DOHH2 (cell line): ENCODE measurements around the gene TET1.

Experiments used
- EZH2phosphoT487 ChIP-seq: fragments of 200-600 bp; sonication (generic); IDR thresholded peaks from 2 replicates; pipeline ENCODE4 v1.6.1; 2017; ENCODE audit warnings: borderline replicate concordance, mild to moderate bottlenecking, antibody characterized with exemption, low read length, moderate library complexity, mixed read lengths
- TF ChIP-seq, protein P1 (sequence below): fragments of 200-600 bp; sonication (generic); IDR thresholded peaks from one replicate; pipeline ENCODE4 v1.5.1; 2014; ENCODE audit warnings: antibody characterized with exemption, mild to moderate bottlenecking, low read depth, low read length; ENCODE audit not compliant: poor library complexity, severe bottlenecking

DNA sequence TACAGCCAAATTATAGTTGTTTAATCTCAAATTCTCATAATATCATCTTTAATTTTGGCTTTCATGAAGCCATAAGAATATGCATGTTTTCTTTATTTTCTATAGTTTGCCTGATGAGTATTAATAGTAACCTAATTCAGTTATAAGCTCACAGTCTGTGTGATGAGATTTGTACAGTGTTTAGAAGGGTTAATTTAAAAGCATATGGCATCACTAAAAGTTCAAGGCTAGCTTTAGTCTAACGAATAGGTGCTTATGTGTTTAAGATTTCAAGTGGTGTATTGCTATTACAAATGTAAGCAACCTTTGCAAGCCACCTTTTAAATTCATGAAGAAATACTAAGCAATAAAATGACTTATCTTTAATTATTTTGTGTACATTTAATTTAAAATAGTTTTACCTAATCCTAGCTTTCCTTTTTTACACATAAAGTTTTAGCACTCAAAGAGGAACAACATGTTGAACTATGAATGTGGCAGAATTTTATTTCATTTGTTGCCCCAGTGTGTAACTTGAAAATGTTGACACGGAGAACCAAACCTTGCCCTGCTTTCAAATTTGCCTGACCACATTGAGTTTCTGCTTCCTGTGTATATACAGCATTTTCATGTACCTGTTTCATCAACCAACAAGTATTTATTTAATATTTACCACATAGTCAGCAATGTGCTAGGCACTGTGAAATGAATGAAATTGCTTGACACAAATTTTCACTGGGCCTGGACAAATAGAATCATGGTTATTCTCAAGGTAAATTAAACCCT, 41.5 kb downstream of the TET1 start:
- TF ChIP-seq, protein P1, sequence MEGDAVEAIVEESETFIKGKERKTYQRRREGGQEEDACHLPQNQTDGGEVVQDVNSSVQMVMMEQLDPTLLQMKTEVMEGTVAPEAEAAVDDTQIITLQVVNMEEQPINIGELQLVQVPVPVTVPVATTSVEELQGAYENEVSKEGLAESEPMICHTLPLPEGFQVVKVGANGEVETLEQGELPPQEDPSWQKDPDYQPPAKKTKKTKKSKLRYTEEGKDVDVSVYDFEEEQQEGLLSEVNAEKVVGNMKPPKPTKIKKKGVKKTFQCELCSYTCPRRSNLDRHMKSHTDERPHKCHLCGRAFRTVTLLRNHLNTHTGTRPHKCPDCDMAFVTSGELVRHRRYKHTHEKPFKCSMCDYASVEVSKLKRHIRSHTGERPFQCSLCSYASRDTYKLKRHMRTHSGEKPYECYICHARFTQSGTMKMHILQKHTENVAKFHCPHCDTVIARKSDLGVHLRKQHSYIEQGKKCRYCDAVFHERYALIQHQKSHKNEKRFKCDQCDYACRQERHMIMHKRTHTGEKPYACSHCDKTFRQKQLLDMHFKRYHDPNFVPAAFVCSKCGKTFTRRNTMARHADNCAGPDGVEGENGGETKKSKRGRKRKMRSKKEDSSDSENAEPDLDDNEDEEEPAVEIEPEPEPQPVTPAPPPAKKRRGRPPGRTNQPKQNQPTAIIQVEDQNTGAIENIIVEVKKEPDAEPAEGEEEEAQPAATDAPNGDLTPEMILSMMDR = no peak
- no peak for TF ChIP-seq EZH2phosphoT487
